Neural cell (in vitro differentiated cells): ENCODE measurements around the gene HBZ. TPM values are rescaled to one million over a fixed set of nuclear protein-coding genes. Genes with fewer than 3 reads are reported as not detected.

Source experiments
- H2AFZ ChIP-seq: fragments of 200-600, 300-800 bp; sonication (generic), shearing (Covaris generic); 2 replicates; pipeline ENCODE4 v1.6.0; 2014; ENCODE audit warnings: low read depth, mild to moderate bottlenecking, antibody characterized with exemption, low read length, moderate library complexity
- H3F3A ChIP-seq: fragments of 200-600 bp; shearing (Covaris generic); 2 replicates; pipeline ENCODE4 v1.6.1; 2016; ENCODE audit warnings: mild to moderate bottlenecking, moderate library complexity, mixed read lengths, antibody characterized with exemption, low read length; ENCODE audit not compliant: insufficient read depth, poor library complexity, severe bottlenecking
- H3K27ac ChIP-seq: fragments of 200-600, 300-800 bp; sonication (generic), shearing (Covaris generic); 2 replicates; pipeline ENCODE4 v1.5.1; 2014; ENCODE audit warnings: mild to moderate bottlenecking, low read length, moderate library complexity
- H3K27me3 ChIP-seq: fragments of 300-800, 200-600 bp; sonication (generic), shearing (Covaris generic); 2 replicates; pipeline ENCODE4 v1.6.0; 2014; ENCODE audit warnings: mild to moderate bottlenecking, low read depth, low read length, moderate library complexity; ENCODE audit not compliant: insufficient read depth
- H3K36me3 ChIP-seq: fragments of 300-800, 200-600 bp; sonication (generic), shearing (Covaris generic); 2 replicates; pipeline ENCODE4 v1.5.1; 2014; ENCODE audit warnings: mild to moderate bottlenecking, antibody characterized with exemption, low read length, moderate library complexity; ENCODE audit not compliant: insufficient read depth
- H3K4me2 ChIP-seq: fragments of 300-800, 200-600 bp; sonication (generic), shearing (Covaris generic); 2 replicates; pipeline ENCODE4 v1.6.0; 2014; ENCODE audit warnings: mild to moderate bottlenecking, low read length
- H3K4me3 ChIP-seq: fragments of 300-800, 200-600 bp; sonication (generic), shearing (Covaris generic); 2 replicates; pipeline ENCODE4 v1.5.1; 2014; ENCODE audit warnings: mild to moderate bottlenecking, low read length, moderate library complexity
- H3K79me2 ChIP-seq: fragments of 200-600 bp; shearing (Covaris generic); replicated peaks from 2 replicates; pipeline ENCODE4 v1.6.0; 2014; ENCODE audit warnings: mild to moderate bottlenecking, low read length, moderate library complexity; ENCODE audit not compliant: insufficient read depth
- H3K9ac ChIP-seq: fragments of 300-800, 200-600 bp; sonication (generic), shearing (Covaris generic); 2 replicates; pipeline ENCODE4 v1.6.1; 2016; ENCODE audit warnings: mild to moderate bottlenecking, low read length, mixed read lengths
- H3K9me2 ChIP-seq: fragments of 200-600 bp; shearing (Covaris generic); 2 replicates; pipeline ENCODE4 v1.6.1; 2016; ENCODE audit warnings: mild to moderate bottlenecking, low read length, mixed read lengths; ENCODE audit not compliant: insufficient read depth
- H3K9me3 ChIP-seq: fragments of 200-600, 300-800 bp; sonication (generic), shearing (Covaris generic); 2 replicates; pipeline ENCODE4 v1.6.1; 2016; ENCODE audit warnings: mild to moderate bottlenecking, mixed run types, low read length, moderate library complexity, mixed read lengths
- H4K20me1 ChIP-seq: fragments of 200-600 bp; shearing (Covaris generic); 2 replicates; pipeline ENCODE4 v1.6.1; 2016; ENCODE audit warnings: mild to moderate bottlenecking, mixed run types; ENCODE audit not compliant: insufficient read depth
- EP300 ChIP-seq: fragments of 450-650 bp; conservative IDR thresholded peaks from 2 replicates; pipeline ENCODE4 v1.6.1; 2014; ENCODE audit warnings: antibody characterized with exemption, mild to moderate bottlenecking, moderate library complexity; ENCODE audit not compliant: poor library complexity, severe bottlenecking
- EZH2 ChIP-seq: fragments of 200-600, 300-800 bp; shearing (Covaris generic), sonication (generic); IDR thresholded peaks from 2 replicates; pipeline ENCODE4 v1.6.1; 2014; ENCODE audit warnings: antibody characterized with exemption, low read length, borderline replicate concordance, mild to moderate bottlenecking; ENCODE audit not compliant: insufficient read depth, poor library complexity, severe bottlenecking
- MXI1 ChIP-seq: fragments of 450-650 bp; conservative IDR thresholded peaks from 2 replicates; pipeline ENCODE4 v1.6.1; 2014; ENCODE audit warnings: antibody characterized with exemption, mild to moderate bottlenecking; ENCODE audit not compliant: poor library complexity, severe bottlenecking
- POLR2AphosphoS5 ChIP-seq: IDR thresholded peaks from 2 replicates; pipeline ENCODE4 v1.6.1; 2012
- RAD21 ChIP-seq: fragments of 450-650 bp; conservative IDR thresholded peaks from 2 replicates; pipeline ENCODE4 v1.6.1; 2014; ENCODE audit warnings: antibody characterized with exemption, mild to moderate bottlenecking, moderate library complexity
- SMC3 ChIP-seq: fragments of 450-650 bp; conservative IDR thresholded peaks from 2 replicates; pipeline ENCODE4 v1.6.1; 2014; ENCODE audit warnings: antibody characterized with exemption, mild to moderate bottlenecking, moderate library complexity; ENCODE audit not compliant: poor library complexity
- TAF1 ChIP-seq: IDR thresholded peaks from 2 replicates; pipeline ENCODE4 v1.6.1; 2012; ENCODE audit warnings: low read depth
- polyA plus RNA-seq: library from polyadenylated mRNA; depleted of rRNA; stranded (reverse); fragments of >200 nt; gene quantifications from 2 replicates; pipeline ENCODE4 v1.2.3, GENCODE V29; 2014
- TF ChIP-seq, protein P1 (sequence below): IDR thresholded peaks from 2 replicates; pipeline ENCODE4 v1.6.1; 2012; ENCODE audit warnings: borderline replicate concordance
- TF ChIP-seq, protein P2 (sequence below): fragments of 450-650 bp; IDR thresholded peaks from 2 replicates; pipeline ENCODE4 v1.5.1; 2014; ENCODE audit warnings: antibody characterized with exemption, mild to moderate bottlenecking, moderate library complexity; ENCODE audit not compliant: poor library complexity, severe bottlenecking

Gene HBZ
- polyA plus RNA-seq, 1 donor from 2014 or later, result not detected

DNA sequence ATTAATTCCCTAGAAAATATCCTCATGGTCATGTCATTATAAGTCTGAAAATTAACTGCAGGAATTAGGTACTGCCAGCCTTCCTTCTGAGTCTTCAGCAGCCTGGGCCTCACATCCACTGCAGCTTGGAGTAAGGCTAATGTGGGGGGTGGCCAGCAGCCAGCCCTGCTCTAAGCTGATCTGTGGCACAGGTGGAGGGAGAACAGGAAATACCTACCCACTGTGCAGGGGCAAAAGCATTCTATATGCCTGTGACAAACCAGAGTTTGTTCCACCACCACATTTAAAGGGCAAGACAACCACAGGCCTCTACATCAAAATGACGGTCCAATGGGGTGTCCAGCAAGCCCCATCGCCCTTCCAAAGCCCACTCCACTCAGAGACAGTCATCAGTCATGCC, 23.4 kb upstream of the HBZ start:
- TF ChIP-seq POLR2AphosphoS5, result no peak
- no peak for TF ChIP-seq RAD21
- TF ChIP-seq, protein P1, sequence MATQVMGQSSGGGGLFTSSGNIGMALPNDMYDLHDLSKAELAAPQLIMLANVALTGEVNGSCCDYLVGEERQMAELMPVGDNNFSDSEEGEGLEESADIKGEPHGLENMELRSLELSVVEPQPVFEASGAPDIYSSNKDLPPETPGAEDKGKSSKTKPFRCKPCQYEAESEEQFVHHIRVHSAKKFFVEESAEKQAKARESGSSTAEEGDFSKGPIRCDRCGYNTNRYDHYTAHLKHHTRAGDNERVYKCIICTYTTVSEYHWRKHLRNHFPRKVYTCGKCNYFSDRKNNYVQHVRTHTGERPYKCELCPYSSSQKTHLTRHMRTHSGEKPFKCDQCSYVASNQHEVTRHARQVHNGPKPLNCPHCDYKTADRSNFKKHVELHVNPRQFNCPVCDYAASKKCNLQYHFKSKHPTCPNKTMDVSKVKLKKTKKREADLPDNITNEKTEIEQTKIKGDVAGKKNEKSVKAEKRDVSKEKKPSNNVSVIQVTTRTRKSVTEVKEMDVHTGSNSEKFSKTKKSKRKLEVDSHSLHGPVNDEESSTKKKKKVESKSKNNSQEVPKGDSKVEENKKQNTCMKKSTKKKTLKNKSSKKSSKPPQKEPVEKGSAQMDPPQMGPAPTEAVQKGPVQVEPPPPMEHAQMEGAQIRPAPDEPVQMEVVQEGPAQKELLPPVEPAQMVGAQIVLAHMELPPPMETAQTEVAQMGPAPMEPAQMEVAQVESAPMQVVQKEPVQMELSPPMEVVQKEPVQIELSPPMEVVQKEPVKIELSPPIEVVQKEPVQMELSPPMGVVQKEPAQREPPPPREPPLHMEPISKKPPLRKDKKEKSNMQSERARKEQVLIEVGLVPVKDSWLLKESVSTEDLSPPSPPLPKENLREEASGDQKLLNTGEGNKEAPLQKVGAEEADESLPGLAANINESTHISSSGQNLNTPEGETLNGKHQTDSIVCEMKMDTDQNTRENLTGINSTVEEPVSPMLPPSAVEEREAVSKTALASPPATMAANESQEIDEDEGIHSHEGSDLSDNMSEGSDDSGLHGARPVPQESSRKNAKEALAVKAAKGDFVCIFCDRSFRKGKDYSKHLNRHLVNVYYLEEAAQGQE, result no peak
- TF ChIP-seq MXI1, result no peak
- TF ChIP-seq TAF1, result no peak
- TF ChIP-seq, protein P2, sequence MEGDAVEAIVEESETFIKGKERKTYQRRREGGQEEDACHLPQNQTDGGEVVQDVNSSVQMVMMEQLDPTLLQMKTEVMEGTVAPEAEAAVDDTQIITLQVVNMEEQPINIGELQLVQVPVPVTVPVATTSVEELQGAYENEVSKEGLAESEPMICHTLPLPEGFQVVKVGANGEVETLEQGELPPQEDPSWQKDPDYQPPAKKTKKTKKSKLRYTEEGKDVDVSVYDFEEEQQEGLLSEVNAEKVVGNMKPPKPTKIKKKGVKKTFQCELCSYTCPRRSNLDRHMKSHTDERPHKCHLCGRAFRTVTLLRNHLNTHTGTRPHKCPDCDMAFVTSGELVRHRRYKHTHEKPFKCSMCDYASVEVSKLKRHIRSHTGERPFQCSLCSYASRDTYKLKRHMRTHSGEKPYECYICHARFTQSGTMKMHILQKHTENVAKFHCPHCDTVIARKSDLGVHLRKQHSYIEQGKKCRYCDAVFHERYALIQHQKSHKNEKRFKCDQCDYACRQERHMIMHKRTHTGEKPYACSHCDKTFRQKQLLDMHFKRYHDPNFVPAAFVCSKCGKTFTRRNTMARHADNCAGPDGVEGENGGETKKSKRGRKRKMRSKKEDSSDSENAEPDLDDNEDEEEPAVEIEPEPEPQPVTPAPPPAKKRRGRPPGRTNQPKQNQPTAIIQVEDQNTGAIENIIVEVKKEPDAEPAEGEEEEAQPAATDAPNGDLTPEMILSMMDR, result no peak
- Histone ChIP-seq H3K9me3 (no peaks in the 10 kb centered on the region), H3K79me2 (no peaks in the 10 kb centered on the region), H3K9me2 (no peaks in the 10 kb centered on the region), H3K4me3 (no peak overlapping the region), H3K27ac (no peak overlapping the region), H3K9ac (no peak overlapping the region), H3K4me2 (no peak overlapping the region), H3K27me3 (no peaks in the 10 kb centered on the region), H3K36me3 (no peaks in the 10 kb centered on the region), H2AFZ (no peak overlapping the region), H4K20me1 (no peaks in the 10 kb centered on the region), H3F3A (no peaks in the 10 kb centered on the region)

DNA sequence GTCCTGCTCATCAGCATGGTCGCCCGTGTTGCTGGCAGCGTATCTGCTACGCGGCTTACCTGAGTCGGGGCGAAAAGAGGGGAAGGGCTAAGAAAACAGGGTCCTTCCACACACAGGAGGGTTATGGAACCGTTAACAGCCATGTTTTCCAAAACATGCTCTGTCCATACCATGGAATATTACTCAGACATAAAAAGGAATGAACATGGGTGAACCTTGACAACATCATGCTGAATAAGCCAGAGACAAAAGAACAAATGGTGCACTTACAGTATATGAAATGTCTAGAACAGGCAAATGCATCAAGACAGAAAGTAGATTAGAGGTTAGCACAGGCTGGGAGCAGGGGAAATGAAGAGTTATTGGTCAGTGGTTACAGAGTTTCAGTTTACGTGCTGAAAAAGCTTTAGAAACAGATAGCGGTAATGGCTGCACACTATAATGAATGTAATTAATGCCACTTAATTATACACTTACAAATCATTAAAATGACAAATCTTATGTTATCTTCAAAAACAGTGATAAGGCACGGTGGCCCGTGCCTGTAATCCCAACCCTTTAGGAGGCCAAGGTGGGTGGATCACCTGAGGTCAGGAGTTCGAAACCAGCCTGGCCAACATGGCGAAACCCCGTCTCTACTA, 21.8 kb upstream of the HBZ start:
- Histone ChIP-seq H3K9ac (no peak overlapping the region), H3K4me2 (no peak overlapping the region), H4K20me1 (no peaks in the 10 kb centered on the region), H2AFZ (no peak overlapping the region), H3K27me3 (no peaks in the 10 kb centered on the region), H3K4me3 (no peak overlapping the region), H3K36me3 (no peaks in the 10 kb centered on the region), H3F3A (no peaks in the 10 kb centered on the region), H3K9me3 (no peaks in the 10 kb centered on the region), H3K79me2 (no peaks in the 10 kb centered on the region), H3K27ac (no peak overlapping the region), H3K9me2 (no peaks in the 10 kb centered on the region)
- no peak for TF ChIP-seq EZH2
- TF ChIP-seq, protein P2, result no peak
- no peak for TF ChIP-seq TAF1
- TF ChIP-seq SMC3, result no peak
- no peak for TF ChIP-seq RAD21
- TF ChIP-seq MXI1, result no peak
- TF ChIP-seq, protein P1, result no peak
- TF ChIP-seq EP300, result no peak
- no peak for TF ChIP-seq POLR2AphosphoS5
